GF-D8 (cell line): ENCODE results near the gene SEC22A.

ENCODE experiments used
- DNase-seq: peaks from one replicate; lab custom pipeline; 2025; lab: John Stamatoyannopoulos, UW

SEC22A gene

GRCh38 chr3:123263941-123264340 is 62.2 kb downstream of the SEC22A start:
- no peak for DNase-seq

GRCh38 chr3:123267821-123268220 is 66.1 kb downstream of the SEC22A start:
- no peak for DNase-seq

- no peak for DNase-seq
These were observed 69.1 kb downstream of the SEC22A start for GRCh38 chr3:123270818-123271217.

GRCh38 chr3:123271466-123272159 is 69.9 kb downstream of the SEC22A start:
- no peak for DNase-seq

- DNase-seq, result no peak
These were observed 70.8 kb downstream of the SEC22A start for GRCh38 chr3:123272547-123272946.

- DNase-seq, result no peak
These were observed 73.9 kb downstream of the SEC22A start for GRCh38 chr3:123275691-123276090.

- DNase-seq, result no peak
These were observed 74.7 kb downstream of the SEC22A start for GRCh38 chr3:123276346-123277006.

- no peak for DNase-seq
These were observed 75.4 kb downstream of the SEC22A start for GRCh38 chr3:123277106-123277505.

GRCh38 chr3:123278446-123278845 is 76.7 kb downstream of the SEC22A start:
- no peak for DNase-seq

GRCh38 chr3:123279121-123279520 is 77.4 kb downstream of the SEC22A start:
- no peak for DNase-seq

GRCh38 chr3:123281406-123281805 is 79.7 kb downstream of the SEC22A start:
- DNase-seq, result no peak

GRCh38 chr3:123281929-123282328 is 80.2 kb downstream of the SEC22A start:
- no peak for DNase-seq

GRCh38 chr3:123282461-123282860 is 80.7 kb downstream of the SEC22A start:
- DNase-seq, result no peak

- DNase-seq, result no peak
These were observed 81.3 kb downstream of the SEC22A start for GRCh38 chr3:123283074-123283473.

GRCh38 chr3:123283657-123284398 is 82.1 kb downstream of the SEC22A start:
- DNase-seq, result no peak

GRCh38 chr3:123284399-123285010 is 82.8 kb downstream of the SEC22A start:
- DNase-seq, result no peak

- DNase-seq, result no peak
These were observed 83.3 kb downstream of the SEC22A start for GRCh38 chr3:123285066-123285465.

GRCh38 chr3:123285479-123285878 is 83.7 kb downstream of the SEC22A start:
- DNase-seq, result no peak

- no peak for DNase-seq
These were observed 84.2 kb downstream of the SEC22A start for GRCh38 chr3:123285931-123286307.

GRCh38 chr3:123286308-123287023 is 84.7 kb downstream of the SEC22A start:
- no peak for DNase-seq

GRCh38 chr3:123287051-123287961 is 85.6 kb downstream of the SEC22A start:
- DNase-seq, result no peak
